DMS 273 (cell line): Measurements from ENCODE around the gene FRAS1.
"Not testable (repeated sequence)": the region's sequence is repeated elsewhere in the genome, so short reads cannot be mapped to it uniquely, and the experiment has no call there.

Experiments used
- DNase-seq: peaks from one replicate; lab custom pipeline; 2025; ENCODE audit not compliant: unreplicated experiment; lab: John Stamatoyannopoulos, UW

FRAS1 gene

DNA sequence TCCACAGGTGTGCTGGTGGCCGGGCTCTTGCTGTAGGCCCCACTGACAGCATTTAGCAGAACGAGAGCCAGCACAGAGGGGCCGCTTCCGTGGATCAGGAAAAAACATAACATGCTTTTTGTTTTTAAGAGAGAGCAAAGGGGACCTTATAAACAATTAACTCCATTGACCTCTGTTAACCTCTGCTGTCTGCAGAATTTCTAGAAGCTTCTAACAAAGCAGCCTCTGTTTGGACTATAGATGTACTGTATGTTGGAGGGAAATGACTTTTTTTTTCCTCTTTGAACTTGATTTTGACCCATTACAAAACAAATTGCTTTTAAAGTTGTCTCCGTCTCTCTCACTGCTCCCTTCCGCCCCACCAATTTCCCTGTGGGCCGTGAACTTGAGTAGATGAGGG, 210.7 kb downstream of the FRAS1 start:
- no peak for DNase-seq

DNA sequence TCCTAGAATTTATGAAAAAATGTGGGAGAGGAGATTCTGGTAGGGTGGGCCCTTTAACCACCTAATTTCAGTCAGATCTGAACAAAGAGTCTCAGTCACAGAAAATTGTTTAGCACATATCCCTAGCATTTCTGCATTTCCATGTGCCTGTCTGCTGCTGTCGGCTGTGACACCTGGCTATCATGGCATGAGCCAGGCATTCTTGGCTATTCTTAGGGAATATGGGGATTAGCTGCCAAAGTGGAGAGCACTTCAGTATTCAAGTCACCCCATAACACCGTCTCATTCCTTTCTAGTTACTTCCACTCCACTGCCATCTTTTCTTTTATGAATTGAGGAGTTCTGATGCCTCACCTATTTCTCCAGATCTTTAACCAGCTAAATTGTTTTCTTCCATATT, 211.5 kb downstream of the FRAS1 start:
- DNase-seq: no peak

DNA sequence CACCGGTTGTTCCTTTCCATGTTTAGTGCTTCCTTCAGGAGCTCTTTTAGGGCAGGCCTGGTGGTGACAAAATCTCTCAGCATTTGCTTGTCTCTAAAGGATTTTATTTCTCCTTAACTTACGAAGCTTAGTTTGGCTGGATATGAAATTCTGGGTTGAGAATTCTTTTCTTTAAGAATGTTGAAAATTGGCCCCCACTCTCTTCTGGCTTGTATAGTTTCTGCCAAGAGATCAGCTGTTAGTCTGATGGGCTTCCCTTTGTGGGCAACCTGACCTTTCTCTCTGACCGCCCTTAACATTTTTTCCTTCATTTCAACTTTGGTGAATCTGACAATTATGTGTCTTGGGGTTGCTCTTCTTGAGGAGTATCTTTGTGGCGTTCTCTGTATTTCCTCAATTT, 218.3 kb downstream of the FRAS1 start:
- not testable (repeated sequence) for DNase-seq

- no peak for DNase-seq
Observed at GRCh38 chr4:78286281-78286680, 229.2 kb downstream of the FRAS1 start.

GRCh38 chr4:78288327-78288726, 231.2 kb downstream of the FRAS1 start:
- DNase-seq: no peak

- no peak for DNase-seq
Observed at GRCh38 chr4:78291277-78291676, 234.2 kb downstream of the FRAS1 start.

GRCh38 chr4:78292341-78292740, 235.2 kb downstream of the FRAS1 start:
- DNase-seq: no peak

- DNase-seq: no peak
Observed at GRCh38 chr4:78292856-78293255, 235.7 kb downstream of the FRAS1 start.

DNA sequence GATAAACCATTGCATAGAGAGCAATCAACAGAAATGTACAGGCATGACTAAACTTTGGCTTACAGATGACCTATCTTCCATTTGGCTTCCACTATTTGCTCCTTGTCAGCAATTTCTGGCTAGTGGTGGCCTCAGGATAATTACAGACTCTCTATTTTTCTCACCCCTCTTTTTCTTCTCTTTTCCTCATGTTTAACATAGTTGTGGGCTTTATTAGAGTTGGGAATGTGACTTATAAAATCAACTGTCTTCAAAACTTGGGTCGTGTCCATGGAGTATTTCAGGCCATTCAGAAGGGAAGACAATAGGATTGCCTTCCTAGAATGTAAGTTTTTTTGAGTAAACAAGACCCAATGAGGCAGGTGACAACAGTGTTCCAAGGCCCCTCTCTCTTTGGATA, 236.2 kb downstream of the FRAS1 start:
- DNase-seq: no peak

DNA sequence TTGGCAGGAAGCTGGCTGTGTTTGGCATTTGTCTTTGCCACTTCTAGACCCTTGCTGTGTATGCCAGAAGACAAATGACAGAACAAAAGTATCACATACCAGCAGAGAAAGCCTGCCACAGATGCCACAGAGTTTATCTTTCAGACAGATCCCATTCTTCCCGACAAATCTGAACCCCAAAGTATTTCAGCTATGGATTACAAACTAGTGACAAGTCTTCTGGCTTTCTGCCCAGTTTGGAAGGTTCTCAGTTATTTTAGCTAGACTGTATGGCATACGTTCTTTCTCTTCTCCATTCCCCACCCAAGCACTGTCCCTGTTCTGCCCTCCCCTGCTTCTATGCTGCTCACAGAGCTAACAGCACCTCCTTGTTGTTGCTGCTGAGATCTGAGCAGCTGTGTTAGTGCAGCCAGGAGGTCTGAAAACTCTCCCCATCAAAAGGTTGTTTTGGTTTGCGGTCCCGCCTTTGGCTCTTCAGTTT, 236.7 kb downstream of the FRAS1 start:
- DNase-seq: peak; percentile 10

- DNase-seq: no peak
Observed at GRCh38 chr4:78296261-78296660, 239.1 kb downstream of the FRAS1 start.

DNA sequence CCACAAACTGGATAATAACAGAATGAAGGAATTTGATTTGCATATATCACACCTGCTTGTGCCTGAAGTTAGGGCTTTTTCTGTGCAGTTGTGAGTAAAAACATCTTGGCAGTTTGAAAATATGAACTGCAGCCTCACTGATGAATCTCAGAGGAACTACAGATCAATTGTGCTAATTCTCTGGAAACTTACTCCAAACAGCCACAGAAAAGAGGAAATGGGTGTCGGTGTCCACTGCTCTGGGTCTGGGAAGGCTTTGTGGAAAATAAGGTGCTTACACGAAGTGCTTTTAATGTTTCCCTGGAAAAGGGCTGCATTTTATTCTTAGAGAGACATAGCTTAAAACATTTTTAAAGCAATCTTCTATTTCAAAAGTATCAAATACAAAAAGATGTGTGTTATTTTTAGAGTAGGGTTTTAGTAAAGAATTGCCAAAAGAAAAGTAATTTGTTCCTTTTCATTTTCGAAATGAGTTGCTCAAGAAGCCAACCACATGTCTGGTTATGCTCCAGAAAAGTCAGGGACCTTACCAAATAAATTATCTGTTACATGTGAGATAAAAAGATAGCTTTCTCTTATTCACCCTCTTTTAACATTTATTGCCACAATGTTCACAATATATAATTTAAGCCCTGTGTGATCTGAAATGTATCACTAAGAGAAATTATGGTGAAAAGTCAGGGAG, 240.1 kb downstream of the FRAS1 start:
- DNase-seq: no peak

DNA sequence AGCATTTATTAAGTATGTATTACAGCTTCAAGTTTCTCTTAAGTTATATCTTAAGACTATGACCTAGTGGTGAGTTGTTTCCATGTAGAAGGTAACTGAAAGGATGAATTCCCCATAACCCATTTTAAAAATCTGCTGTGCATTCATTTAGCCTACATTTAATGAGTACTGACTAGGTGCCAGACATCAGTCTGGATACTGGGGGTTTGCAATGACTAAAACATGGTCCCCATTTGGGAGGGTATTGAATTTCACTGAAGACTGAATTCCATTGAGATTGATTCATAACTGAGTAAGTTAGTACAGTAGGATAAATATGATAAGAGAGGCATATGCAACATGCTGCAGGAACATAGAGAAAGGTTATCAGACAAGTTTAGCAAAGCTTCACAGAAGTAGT, 241.5 kb downstream of the FRAS1 start:
- DNase-seq: no peak

DNA sequence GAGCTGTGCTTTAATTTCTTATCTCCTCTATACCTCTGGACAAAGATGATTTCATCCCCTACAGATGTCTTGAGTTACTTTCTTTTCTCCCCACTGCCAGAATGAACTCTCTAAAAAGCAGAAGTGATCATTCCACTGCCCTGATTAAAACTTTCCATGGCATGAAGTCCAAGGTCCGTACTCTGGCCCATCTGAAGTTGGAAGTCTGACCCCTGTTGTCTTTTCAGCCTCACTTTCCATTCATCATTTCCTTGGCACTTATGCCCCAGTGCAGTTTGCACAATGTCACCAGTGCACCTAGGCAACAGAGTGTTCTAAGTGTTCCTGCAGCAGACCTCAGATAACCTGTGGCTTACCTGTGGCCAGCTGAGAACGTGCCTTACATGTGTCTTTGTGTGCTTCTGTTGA, 242.4 kb downstream of the FRAS1 start:
- no peak for DNase-seq

DNA sequence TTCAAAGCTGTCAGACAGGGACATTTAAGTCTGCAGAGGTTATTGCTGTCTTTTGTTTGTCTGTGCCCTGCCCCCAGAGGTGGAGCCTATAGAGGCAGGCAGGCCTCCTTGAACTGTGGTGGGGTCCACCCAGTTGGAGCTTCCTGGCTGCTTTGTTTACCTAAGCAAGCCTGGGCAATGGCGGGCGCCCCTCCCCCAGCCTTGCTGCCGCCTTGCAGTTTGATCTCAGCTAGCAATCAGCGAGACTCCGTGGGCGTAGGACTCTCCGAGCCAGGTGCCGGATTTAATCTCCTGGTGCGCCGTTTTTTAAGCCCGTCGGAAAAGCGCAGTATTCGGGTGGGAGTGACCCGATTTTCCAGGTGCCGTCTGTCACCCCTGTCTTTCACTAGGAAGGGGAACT, 250.1 kb downstream of the FRAS1 start:
- not testable (repeated sequence) for DNase-seq

DNA sequence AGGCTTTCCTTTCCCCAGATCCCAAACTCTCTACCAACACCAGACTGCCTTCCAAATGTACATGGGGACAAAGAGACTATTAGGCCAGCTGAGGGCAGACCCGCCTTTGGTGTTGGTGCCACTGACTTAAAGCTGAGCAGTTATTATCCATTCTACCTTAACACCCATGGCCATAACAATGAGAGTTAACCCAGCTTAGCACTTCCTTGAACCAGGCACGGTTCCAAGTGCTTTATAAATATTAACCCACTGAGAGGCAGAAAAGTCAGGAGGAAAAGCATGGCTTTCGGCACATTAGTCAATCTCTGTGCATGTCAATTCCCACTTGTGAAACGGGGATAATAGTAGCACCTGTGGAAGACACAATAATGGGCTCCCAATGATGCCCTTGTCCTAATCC, 251.4 kb downstream of the FRAS1 start:
- no peak for DNase-seq

DNA sequence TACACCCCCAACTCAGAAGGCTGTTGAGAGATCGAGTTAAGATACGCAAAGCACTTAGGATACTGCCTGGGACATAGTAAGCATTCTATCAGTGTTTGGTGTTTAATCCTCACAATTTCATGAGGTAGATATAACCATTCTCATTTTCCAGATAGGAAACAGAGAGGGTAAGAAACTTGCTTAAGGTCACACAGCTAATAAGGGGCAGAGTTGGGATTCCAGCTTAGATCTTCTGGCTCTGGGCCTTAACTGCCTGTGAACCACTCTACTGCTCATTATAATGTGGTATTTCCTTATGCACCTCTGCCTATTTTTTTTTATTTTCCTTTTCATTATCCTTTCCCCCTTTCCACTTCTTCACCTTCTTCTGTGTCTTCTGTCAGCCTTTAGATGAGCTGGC, 252.2 kb downstream of the FRAS1 start:
- DNase-seq: no peak

DNA sequence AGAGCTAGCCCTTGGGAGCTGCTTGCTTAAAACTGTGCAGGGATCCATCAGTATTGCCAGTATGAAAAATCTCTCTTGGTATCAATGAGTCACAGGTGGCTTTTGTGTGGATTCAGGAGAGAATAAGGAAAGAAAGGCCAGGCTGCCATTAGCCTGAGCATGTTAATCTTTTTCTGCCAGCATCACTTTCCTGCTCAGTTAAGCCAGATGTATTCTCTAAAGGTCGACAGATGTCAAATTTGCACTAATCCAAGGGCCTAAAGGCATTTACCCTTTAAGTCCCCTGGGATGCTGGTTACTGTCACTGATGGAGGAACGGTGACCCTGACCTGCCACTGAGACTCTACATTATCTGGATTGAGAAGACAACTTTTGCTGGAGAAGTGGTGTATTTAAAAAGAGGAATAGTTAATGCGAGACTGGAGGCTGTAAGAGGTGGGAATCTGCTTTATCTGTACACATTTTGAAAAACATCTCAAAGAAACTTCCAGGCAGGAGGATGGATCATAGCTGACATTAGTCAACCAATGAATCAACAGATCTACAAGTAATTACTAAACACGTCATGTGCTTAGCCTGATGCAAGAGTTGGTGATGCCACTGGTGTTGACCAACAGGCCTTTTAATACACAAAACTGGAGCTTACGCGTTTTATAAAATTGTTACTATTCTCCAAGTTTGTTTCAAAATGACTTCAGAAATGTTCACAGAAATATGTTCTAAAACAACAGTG, 253.1 kb downstream of the FRAS1 start:
- DNase-seq: peak; percentile 3

DNA sequence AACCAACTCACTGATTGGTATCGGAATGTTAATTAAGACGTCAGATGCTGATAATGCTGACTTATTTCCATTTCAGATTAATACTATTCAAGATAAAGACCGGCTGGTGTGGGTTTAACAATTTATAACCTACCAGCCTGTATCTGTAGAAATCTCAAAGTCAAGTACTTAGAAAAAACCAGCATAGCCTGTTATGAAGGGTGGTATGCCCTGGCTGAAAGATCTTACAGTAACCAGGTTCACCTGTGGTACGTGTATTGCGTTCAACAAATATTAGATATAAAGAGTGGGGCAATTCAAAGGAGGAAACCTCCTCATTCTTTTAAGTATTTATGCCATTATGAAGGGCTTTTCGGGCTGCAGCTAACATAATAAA, 253.6 kb downstream of the FRAS1 start:
- no peak for DNase-seq

DNA sequence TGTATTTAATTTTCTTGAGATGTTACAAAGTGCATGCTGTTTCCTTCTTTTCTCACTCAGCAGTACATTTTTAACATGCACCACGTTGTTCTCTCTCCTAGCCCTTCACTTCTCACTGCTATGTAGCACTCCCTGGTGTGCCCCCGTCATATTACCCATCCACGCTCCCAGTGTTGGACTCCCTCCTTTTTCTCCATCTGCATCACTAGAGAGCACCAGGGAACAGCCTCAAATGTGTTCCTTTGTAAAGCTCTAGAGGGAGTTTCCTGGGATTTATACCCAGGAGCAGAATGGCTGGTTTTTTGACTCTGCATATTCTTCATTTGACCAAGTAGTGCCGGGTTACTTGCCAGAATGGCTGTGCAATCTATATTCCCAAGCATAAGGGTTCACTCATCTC, 254.2 kb downstream of the FRAS1 start:
- peak; percentile 16 for DNase-seq

DNA sequence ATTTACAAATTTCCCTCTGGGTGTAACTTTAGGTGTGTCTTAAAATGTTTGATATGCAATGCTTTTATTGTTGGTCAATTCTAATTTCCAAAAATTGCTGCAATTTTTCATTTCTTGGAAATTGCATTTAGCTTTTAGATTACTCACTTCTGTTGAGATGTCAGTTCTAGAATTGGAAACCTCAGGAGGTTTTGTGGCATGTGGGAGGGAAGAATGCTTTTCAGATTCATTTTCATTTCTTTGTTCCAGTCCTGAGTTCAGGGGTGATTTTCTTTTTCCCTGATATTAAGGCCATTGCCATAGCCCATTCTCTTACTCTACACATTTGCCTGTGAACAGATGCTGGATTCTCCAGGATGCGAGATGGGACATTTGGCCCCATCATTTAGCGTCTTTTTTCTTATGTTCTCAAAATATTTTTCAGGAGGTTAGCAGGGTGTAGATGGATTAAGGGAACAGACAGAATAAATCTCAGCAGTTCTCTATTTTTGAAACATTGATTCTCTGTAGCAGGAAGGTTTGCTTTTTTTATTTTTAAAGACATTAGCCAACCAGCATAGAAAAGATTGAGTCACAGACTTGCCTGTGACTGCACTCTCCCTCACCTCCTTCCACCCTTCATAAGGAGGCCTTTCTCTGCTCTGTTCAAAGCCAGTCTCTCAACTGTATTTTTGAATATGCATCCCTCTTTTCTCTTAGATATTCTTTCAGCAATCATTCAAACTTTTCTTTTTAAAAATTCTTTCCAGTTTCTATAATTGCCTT, 256.0 kb downstream of the FRAS1 start:
- no peak for DNase-seq

DNA sequence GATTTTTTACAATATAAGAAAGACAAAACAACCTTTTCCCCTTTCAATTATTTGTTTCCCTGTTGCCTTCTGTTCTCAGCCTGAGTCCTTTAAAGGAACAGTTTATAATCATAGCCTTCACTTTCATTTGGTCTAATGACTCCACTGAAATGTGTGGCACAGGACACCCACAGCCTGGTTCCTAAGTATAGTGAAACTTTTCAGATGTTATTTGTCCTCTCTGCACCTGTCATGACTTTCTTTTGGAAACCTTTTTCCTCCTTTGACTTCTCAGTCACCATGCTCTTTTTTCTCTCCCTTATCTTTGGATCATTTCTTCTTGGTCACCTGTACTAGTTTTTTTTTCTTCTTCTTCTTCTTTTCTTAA, 256.6 kb downstream of the FRAS1 start:
- no peak for DNase-seq
